Activated effector memory CD4-positive, alpha-beta T cell treated with Interleukin-2 at 50 U/mL for 16 hours (primary cell): ENCODE data around the gene SPART.

Experiments used
- DNase-seq: peaks from one replicate; pipeline ENCODE4 v3.0.0-alpha.2; 2020

SPART gene, protein sequence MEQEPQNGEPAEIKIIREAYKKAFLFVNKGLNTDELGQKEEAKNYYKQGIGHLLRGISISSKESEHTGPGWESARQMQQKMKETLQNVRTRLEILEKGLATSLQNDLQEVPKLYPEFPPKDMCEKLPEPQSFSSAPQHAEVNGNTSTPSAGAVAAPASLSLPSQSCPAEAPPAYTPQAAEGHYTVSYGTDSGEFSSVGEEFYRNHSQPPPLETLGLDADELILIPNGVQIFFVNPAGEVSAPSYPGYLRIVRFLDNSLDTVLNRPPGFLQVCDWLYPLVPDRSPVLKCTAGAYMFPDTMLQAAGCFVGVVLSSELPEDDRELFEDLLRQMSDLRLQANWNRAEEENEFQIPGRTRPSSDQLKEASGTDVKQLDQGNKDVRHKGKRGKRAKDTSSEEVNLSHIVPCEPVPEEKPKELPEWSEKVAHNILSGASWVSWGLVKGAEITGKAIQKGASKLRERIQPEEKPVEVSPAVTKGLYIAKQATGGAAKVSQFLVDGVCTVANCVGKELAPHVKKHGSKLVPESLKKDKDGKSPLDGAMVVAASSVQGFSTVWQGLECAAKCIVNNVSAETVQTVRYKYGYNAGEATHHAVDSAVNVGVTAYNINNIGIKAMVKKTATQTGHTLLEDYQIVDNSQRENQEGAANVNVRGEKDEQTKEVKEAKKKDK

DNA sequence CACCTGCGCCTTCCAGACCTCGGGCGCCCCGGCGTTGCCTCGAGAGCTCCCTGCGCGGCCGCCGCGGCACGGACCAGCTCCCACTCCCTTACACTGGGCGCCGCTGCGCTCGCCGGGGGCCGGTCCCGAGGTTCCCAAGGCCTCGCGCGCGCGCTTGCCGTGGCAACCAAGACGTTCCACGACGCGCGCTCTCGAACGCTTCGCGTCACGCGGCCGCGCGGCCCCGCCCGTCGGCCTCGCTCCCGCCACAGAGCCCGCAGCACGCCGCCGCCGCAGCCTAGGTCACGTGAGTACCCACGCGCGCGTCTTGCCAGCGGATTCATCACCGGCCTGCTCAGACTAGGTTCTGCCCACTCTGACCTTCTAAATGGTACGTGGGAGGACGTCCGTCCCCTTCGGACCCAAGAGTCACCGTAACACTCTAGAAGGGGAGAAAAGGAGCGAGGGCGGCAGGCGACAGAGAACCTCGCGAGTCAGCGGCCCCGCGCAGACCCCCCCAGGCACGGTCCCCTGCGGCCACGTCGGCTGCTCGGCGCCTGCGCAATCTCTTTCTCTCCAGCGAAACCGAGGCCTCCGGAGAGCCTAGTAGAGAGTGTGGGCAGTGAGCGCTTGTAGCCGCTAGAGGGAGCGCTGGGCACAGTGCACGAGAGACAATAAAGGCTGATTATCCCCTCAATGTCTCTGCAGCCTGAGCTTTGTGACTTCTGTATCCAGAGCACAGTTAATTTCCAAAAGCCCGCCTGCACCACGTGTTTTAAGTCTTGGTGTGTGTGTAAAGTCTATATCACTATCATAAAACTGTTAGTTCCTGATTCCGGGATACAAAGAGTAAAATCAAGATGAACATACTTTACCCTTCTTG, at the start of gene SPART:
Gene SPART, minus strand, starts transcription at position 173 of the 862 bp plus-strand sequence. CDS start 10,564 bp downstream, outside the sequence.
- DNase-seq = peak; percentile 75

DNA sequence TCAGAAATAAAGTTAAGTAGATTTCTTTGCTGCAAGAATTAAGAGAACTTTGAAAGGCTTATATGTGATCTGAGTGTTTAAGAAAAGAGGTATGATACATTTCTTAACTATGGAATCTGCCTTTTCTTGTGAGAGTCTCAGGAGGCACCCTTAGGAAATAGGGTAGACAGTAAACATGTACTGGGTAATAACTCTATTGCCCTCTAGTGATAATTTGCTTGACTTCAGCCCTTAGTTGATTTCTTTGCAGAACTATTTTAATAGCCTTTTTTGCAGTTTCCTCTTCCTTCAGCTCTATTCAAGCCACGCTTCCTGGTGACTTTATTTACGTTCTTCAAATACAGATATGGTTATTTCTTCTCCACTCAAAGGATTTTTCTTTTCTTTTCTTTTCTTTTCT, 49.1 kb upstream of the SPART start:
- DNase-seq = no peak

DNA sequence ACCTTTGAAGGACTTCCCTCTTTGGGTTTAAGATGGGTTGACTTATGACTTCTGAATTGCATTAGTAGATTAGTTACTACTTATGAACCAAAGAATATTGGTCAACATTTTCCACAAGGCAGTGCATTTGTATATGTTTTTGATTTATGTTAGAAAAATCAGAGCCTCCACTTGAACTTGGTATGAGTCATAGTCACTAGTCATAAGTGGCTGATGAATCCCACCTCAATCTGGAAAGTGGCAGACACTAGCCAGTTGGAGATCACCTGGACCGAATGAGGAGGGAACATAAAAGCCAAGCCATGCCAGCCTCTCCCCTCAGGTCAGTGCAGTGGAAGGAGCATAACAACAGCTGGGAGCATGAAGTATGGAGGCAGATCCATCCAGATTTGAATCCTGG, 39.3 kb upstream of the SPART start:
- no peak for DNase-seq

DNA sequence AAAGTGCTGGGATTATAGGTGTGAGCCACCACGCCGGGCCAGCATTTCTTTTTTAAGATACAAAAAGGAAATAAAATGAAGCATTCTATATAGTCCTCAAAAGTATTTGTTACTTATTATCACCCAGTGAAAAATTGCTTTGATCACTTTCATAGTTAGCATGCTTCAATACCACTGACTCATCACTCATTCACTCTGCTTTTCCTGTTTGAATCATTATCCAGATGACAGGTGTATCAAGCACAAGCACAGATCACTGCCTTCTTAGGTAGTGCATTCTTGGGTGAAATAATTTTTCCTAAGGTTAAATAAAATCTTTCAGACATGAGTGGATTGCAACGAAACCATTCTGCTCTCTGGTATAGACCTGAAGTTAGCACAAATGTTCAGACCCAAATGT, 35.8 kb upstream of the SPART start:
- no peak for DNase-seq

DNA sequence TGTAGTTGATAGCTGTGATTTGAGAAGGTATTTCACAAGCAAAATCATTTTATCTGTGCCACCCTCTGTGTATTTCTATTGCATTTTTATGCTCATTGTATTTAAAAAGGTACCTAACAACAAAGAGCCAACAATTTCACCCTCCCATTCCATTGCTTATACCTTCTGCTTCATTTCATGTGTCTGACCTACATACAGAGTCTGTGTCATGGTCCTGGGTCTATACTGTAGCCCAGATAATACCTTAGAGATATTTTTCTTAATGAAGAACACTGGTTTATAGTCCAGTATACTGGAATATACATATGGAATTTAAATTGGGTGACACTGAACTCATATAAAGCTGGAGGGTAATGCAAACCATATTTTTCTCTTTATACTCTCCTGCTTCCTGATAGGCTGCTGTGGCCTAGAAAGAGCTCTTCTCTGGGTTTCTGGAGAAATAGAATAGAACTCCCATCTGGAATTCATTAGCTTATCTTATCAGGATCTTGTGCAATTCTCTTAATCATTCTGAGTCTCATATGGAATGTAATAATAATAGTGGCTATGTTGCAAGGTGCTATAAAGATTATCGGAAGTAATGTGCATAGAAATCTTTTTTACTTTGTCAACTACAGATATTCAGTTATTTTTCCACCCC, 31.8 kb upstream of the SPART start:
- DNase-seq = no peak

DNA sequence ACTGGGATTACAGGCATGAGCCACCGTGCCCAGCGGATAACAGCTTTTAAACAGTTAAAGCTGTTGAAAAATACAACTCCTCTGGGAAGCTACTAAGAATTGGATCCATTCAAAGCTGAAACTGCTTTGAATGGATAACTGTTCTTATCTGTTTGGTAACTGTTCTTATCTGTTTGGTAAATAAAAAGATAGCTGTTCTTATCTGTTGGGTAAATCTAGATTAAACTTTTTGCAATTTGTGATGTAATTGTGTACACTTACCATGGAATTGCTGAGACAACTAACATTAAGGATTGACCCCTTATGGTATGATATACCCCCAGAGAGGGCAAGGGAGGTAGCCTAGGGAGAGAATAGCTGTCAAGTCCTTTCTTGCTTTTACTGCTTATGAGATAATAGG, 27.9 kb upstream of the SPART start:
- DNase-seq = no peak

DNA sequence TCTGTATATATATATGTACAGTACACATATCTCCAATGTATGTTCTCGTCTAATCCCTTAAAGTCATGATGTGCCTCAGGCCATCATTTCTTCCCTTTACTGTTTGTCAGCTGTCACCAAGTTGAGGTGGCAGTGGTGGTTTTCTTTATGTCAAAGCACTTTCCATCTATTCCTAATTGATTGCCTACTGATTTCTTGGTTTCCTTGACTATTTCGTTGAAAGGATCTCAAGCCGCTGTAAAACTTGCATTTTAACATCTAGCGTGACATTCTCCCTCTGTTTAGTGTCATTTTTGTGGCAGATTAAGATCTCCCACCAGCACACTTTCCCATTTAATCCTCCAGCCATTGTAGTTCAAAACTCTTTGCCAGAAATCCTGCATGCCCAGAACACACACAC, 25.0 kb upstream of the SPART start:
- no peak for DNase-seq

DNA sequence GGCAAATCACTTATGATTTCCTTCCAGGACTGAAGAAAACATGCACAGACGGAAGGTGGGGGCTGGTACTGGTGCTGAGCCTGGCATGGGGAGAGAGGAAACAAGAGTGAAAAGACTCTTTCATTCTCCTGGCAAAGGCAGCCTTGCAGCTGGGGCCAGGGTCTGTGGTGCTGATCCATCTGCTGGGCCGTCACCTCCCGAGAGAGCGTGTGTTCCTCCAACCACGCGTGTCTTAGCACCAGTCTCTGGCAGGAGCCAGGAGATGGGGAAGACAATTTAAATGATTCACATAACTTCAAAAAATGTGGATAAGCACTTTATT, 23.9 kb upstream of the SPART start:
- DNase-seq = no peak

DNA sequence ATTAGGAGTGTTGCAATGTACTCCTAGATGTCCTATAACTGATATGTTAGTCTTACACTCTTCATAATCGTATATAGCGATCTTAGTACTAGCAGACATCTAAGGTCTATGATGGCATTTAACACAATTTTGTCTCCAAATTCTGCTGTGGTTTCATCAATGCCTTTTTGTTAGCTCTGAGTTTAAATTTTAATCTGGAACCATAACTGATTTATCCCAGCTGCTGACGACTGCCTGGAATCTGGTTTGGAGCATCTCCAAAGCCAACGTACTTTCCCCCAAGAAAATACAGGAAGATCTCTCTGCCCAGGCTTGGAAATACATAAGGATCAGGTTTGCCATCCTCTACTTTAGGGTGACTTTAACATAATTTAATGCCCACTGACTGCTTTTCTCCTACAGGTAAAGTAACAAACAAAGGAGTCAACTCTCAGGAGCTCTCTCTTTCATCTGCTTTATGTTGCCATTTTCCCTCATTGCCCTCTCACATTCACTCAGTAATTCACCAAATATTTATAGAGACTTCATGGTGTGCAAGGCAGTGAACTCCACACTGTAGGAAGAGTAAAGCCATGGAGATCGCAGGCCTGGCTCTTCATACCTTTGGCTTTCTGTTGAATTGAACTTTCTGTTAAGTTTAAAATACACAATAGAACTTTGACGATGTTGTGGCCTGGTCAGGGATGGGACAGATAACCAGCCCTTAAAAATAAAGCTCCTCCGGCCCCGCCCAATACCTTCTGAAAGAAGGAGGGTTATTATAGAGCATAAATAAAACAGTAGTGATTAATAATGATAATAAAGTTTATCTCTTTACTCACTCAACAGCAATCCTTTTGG, 23.3 kb upstream of the SPART start:
- DNase-seq = no peak

DNA sequence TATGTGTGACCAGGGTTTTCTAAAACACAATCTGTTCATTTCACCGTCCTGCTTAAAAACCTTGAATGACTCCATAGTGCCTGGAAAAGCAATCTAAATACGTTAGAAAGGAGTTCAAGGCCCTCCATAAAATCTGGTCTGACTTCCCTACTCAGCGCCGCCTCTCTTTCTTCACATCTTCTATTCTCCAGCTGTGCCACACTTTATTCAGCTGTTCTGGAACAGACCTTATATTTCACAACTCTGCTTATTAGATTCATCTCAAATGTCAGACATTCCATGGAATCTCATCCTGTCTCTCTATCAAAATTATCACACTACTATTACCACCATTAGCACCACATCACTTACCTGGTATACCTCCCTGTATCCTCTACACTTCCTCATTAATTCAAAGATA, 19.8 kb upstream of the SPART start:
- DNase-seq = no peak

DNA sequence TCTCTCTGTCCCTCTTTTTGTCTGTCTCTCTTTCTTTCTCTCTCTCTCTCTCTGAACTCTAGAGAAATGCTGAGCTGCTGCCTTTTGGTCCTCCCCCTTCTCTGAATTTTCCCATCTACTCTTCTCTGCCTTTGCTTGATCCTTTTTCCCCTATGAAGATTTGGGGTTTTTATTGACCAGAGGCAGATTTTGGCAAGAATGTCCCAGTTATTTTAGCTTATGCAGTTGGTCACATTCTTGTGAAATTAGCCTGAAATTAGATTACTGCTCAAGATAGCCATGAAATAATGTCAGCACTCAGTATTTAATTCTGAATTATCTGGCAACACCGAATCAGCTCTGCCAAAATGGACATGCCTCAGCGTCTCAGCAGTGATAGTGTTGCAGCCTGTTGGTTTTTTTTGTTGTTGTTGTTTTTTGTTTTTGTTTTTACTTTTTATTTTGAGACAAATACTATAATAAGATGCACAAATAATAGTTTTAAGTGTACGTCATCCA, 17.2 kb upstream of the SPART start:
- DNase-seq = no peak

DNA sequence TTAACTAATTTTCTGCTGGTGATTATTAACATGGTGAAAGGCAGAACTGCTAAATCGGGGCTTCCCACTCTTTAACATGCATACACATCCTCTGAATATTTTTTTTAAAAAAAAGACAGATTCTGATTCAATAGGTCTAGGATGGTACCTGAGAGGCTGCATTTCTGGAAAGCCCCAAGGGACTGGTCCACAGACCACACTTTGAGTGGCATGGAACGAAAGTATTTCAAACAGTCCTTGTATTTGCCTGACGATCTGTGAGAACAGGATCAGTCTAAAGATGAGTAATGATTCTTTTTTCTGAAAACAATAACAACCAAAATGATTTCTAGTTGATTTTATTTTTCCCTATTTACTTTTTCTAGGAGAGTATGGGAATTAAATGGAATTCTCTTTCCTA, 16.7 kb upstream of the SPART start:
- DNase-seq = no peak

DNA sequence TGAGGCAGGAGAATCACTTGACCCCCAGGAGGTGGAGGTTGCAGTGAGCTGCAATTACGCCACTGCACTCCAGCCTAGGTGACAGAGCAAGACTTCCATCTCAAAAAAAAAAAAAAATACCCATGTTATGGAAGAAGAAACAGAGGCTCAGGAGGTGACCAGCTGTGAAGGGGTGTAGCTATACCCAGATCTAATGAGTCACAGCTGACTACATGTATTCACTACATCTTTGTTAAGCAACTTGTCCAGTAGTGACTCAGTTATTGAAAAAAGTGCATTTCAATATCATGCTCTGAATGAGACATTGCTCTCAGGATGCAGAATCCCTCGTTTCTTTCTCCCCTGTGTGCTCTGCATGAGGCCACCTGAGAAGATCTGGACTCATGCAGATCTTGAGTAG, 16.1 kb upstream of the SPART start:
- DNase-seq = no peak

DNA sequence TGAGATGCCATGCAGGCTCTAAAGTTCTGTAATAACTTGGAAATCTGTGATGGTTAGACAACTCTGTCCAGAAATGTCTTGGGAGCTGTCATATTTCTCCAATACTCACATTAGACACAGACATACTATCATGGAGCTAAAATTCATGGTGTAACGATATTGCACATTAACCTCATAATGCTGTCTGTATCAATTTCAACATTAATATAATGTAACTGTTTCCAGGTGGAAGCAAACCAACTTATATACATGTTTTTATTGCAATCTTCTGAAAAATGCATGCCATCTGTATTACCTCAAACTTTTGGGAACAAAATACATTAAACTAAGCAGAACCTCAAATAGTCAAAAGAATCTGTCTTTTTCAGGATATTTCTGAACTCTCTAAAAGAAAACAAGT, 14.7 kb upstream of the SPART start:
- no peak for DNase-seq

DNA sequence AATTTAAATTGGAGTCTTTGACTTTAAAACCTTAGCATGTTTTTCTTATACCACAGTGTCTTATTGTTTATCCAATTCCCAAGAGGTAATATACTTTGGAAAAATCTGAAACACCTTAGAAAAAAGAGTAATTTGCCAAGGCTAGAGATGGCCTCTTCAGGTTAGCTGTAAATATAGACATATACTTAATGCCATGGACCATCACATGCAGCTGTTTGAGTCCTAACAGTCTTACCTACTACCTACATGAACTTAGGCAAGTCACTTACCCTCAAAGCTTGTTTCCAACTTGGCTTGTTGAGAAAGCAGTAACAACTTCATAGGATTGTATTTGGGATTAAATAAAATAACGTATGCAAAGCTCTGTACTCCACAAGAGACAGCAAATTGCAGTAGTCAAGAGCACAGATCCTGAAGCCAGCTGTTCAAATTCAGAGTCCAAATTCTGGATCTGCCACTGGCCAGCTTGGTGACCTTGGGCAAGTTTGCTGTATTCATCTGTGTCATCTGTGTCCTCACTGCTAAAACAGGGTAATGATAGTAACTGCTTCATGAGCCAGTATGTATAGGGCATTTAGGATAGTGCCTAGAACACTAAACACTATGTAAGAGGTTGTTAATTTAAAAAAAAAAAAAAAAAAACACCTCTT, 13.2 kb upstream of the SPART start:
- no peak for DNase-seq

DNA sequence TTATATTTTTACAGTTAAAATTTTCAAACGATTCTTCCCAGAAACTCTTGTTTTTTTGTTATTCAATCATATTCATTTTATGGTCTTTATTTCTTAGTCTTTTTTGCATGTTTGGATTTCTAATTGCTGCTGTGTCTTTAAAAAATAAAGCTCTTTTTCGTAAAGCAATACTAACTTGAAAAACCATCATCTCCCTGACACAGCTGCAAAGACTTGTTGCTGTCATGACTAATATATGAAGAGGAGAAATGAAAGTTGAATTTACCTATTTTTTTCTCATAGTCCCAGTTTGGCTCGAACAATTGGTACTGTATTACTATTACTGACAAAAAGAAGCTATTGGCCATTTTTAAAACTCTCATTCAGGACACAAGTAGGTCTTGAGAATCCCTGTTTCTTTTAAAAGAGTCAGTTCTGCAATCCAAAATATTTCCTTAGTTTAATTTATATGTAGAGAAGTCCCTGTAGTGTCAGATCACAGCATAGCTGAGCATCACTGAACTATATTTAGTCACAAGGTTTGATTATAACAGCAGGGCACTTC, 12.1 kb upstream of the SPART start:
- no peak for DNase-seq

DNA sequence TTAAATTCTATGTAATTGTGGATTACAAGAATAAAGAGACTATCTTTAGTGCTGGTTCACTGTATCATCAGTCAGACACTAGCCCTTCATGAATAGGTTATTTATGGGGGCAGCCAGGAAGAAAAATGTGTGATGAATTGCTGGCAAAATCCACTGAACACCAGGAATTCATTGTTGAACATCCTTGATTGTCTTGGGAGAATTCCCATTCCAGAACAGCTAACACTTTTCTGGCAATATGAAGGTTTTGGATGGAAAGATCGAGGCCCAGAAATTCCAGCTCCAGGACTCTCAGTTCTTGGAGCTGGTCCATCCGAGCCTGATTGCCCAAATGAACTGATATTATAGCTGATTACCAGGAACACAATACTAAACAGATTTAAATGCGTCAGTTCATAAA, 11.5 kb upstream of the SPART start:
- DNase-seq = no peak

DNA sequence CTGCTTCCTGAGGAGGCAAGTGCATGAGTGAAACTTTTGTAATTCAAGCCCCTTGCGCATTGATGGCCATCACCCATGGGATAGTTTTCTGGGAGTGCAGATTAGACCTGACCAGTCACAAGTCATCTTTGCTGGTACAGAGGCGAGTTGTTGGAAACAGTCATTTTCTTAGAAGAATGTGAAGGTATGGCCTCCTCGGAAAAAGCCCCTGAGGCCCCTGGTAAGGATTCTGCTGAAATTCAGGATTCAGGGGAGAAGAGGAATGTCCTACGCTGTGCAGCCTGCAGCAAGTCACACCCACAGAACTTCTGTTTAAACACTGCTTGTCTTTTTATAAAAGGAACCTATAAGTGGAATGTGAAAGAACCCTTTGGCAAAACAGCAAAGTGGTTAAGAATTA, 11.0 kb upstream of the SPART start:
- no peak for DNase-seq

DNA sequence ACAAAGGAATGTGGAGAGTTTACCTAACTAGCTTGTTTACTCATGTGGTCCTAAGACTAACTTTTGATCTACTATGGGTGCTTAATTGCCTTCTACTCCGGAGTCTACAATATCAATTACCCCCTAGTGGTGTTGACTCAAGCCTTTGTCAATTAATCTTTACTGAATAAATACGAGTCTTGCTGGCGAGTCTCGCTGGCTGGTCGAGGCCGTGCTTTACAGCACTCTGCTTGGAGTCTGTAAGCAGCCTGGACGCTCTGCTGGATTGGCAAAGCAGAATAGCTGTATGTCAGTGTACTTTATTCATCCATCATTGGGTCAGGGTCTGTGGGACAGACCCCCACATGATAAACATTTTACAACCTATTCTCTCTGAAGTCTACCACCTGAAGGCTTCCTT, 9.9 kb upstream of the SPART start:
- DNase-seq = no peak

DNA sequence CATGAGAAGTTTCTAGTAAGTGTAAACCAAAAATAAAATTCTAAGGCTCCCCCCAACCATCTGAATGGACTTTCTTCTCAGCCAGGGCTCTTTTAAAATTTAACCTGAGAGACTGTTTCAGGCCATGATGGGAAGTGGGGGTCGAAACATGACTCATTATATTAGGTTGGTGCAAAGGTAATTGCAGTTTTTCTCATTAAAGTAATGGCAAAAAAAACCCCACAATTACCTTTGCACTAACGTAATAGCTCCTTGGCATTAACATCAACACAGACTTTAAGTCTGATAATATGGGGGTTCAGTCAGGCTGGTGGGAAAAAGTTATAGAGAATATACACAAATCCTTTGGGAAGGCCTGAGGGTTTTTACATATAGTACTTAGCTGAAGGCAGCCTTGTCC, 9.4 kb upstream of the SPART start:
- no peak for DNase-seq
